HG03342 (cell line): Measurements from ENCODE around the gene ENTPD8.

Experiments
- ATAC-seq: cut with Tn5 transposase; IDR thresholded peaks from one replicate; pipeline ENCODE4 v1.9.1; 2021; ENCODE audit warnings: mild to moderate bottlenecking, moderate library complexity; ENCODE audit not compliant: unreplicated experiment

The ENTPD8 gene

DNA sequence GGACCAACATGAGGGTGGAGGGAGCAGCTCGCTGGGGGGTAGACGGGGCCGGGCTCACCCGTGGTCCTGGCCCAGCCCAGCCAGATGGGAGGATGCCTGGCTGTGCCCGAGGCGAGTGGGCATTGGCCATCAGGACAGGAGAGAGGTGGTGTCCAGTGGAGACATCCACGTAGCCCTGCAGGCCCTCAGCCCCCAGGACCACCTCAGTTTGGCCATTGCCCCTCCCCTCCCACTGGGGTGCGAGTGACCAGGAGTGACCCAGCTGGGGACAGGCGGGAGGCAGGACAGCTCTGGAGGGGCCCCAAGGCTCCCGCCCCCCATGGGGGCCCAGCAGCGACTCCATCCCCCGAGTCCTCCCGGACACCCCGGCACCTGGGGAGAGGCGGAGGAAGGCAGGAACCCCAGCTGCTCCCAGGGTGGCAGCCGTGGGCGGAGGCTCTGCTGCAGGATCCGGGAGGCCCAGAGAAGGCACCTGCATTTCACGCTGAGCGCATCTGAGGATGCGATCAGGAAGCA lies 9.7 kb downstream of the ENTPD8 start:
- no peak for ATAC-seq

DNA sequence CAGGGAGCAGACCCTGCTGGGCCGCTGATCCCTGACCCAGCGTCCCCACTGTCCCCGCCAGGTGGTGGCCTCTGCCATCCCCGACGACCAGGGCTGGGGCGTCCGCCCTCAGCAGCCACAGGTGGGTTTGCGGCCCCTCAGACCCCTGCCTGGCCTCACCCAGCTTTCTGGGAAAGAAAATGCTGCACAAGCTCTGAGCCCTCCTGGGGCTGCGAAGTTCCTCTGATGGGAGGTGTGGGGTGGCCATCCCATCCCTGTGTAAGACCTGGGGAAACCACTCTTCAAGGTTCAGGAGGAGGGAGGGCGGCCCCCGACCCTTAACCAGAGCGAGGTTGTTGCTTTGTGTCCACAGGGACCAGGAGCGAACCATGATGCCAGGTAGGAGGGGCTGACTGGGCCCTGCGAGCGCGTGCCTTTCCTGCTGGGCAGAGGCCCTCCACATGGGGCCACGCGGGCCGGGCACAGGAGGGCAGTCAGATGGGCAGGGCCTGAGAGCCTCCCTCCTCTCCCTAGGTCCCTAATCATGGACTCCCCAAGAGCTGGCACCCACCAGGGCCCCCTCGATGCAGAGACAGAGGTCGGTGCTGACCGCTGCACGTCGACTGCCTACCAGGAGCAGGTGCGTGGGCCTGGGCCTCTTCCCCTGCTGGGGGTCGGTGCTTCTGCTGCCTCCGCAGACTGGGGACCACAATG lies 10.3 kb downstream of the ENTPD8 start:
- no peak for ATAC-seq

DNA sequence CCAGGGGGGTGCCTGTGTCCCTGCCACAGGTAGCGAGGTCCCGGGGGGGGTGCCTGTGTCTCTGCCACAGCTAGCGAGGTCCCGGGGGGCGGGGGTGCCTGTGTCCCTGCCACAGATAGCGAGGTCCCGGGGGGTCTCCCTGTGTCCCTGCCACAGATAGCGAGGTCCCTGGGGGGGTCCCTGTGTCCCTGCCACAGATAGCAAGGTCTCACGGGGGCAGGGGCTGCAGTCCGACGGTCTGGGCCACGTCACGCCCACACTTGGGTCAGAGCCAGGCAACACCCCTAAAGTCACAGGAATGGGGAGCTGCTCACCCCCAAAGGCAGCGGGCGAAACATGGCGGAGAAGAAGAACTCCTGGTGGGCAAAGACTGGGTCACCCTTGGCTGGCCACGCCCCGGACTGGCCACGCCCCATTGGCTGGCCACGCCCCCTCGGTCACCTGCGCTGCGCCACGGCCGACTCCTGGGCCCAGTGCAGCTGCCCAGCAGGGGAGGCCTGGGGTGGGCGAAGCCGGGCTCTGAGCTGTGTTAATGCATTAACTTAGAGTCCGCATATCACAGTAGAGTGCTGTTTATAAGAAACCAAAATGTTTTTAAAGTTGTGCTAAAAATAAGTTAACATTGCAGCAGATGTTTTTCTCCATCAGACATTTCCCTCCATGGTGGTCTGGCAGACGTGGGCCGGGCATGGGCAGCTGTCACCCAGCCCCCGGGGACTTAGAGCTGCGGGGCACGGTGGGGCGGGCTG lies 11.0 kb downstream of the ENTPD8 start:
- no peak for ATAC-seq

DNA sequence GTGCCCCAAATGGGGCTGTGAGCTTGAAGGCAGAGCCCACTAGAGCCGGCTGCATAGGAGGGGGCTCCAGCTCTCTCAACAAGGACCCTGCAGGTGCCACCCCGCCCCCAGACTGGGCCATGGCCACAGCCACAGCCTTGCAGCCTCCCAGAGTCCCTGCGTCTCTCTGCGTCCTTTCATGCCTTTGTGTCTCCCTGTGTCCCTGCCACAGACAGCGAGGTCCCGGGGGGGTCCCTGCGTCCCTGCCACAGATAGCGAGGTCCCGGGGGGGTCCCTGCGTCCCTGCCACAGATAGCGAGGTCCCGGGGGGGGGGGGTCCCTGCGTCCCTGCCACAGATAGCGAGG lies 11.6 kb downstream of the ENTPD8 start:
- no peak for ATAC-seq

DNA sequence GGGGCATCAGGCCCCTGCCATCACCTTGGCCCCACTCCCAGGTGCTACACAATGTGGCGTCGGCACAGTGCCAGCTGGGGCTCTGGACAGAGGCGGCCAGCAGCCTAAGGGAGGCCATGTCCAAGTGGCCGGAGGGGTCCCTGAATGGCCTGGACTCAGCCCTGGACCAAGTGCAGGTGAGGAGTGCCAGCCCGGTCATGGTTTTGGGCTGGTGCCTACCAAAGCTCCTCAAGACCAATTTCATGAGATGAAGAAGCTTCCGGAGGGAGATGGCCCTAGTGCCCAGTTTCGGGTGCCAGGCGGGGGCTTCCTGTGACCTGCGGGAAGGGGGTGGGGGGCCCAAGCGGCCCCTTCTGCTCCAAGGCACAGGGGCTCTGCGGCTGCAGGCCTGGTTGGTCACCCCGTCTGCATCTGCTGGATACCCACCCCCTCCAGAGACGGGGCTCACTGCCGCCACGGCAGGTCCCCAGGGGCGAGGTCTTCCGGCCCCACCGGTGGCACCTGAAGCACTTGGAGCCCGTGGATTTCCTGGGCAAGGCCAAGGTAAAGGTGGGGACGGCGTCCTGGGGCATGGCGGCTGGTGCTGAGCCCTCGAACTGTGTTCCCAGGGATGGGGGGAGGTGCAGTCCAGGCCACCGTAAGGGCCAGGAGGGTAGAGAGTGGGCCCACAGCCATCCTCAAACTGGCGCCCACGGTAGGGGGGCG lies 12.2 kb downstream of the ENTPD8 start:
- no peak for ATAC-seq

DNA sequence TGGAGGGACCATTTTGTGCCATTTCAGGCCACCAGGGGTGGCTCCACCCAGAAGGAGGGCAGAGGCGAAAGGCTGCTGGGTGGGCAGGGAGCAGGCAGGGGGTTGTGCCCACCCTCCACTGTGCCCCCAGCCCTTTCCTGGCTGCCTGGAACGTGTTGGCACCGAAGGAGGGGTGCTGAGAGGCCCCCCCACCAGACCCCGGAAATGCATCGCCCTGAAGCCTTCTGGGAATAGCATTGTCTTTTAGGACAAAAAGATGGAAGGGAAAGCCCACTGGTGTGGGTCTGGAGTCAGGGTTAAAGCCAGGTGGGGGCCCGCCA lies 12.9 kb downstream of the ENTPD8 start:
- no peak for ATAC-seq

DNA sequence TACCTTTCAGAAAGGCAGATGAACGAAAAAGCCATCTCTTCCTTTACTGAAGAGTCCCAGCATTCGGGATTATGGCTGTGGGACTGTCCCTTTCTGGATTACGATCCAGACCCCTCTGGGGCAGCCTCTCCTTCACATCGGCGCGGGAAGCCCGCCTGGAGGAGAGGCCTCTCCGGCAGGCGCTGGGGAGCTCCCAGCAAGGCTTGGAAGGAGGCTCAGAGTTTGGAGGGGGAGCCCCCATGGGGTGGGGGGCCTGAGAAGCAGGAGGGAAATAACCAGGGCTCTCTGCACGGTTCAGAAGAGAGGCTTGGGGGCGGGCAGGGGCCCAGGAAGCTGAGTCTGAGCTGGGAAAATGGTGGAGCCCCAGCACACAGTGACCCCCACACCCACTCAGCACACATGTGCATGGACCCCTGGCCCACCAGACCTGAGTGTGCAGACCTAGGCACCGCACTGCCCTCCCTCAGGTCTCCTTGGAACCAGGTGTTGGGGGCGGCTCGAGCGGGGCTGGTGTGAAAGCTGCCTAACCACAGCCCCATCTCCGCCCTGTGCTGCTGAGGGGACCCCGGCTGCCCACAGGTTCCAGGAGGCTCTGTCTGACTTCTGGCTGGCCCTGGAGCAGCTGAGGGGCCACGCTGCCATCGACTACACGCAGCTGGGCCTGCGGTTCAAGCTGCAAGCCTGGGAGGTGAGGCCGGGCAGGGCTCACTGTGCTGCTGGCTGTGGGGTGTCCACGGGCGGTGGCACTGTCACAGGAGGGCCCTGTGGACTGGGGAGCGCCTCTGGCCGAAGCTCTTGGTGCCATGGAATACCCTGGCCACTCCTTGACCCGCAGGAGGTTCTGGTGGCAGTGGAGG lies 13.5 kb downstream of the ENTPD8 start:
- ATAC-seq, result no peak

DNA sequence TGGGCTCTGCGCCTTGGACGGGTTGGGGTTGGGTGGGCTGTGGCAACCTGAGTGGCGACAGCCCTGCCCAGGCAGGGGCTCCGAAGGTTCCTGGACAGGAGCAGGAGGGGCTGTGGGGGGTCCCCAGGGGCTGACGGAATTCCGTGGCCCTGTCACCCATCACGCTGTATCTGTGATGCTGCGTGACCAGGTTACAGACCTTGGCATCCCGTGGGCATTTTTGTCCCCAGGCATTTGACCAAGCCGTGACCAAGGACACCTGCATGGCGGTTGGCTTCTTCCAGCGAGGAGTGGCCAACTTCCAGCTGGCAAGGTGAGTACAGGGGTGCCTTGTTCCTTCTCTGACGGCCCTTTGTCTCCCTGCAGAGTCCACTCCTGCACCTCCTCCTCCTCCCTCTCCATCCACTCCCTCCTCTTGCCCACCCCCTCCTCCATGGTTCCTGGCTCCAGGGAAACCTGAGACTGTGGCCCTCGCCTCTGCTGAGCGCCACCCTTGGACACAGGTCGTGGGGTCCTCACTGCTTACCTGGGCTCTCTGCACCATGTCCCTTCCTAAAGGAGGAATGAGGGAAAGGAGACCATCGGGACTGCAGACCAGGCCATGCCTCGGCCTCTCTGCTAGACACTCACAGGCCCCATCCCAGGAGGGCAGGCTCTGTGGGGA lies 15.0 kb downstream of the ENTPD8 start:
- no peak for ATAC-seq

DNA sequence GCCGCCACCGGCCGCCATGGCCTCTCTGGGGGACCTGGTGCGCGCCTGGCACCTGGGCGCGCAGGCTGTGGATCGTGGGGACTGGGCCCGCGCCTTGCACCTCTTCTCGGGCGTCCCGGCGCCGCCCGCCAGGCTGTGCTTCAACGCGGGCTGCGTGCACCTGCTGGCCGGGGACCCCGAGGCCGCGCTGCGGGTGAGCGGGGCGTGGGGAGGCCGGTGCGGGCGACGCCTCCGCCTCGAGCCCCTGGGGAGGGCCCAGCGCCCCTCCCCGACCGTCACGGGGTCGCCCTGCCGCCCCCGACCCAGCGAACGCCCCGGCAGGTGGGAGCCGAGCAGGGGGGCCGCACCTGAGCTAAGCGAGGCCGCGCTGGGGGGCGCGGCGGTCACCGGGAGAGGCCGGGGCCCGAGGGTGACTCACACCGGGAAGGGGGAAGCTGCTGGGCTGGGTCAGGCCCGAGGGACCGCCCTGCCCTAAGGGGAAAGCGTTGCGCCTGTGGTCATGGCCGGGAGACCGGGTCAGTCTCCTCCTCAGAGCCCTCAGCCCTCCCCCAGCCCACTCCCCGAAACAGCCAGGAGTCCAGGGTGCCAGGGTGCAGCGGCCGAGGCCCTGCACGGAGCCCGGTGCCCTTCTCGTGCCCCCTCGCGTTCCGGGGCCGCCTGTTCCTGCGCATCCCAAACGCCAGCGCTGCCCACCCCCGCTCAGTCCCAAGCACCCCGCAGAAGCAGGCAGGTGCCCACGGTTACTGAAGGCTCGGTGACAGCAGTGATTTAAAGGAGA lies 17.5 kb downstream of the ENTPD8 start:
- ATAC-seq, result peak; percentile 9

DNA sequence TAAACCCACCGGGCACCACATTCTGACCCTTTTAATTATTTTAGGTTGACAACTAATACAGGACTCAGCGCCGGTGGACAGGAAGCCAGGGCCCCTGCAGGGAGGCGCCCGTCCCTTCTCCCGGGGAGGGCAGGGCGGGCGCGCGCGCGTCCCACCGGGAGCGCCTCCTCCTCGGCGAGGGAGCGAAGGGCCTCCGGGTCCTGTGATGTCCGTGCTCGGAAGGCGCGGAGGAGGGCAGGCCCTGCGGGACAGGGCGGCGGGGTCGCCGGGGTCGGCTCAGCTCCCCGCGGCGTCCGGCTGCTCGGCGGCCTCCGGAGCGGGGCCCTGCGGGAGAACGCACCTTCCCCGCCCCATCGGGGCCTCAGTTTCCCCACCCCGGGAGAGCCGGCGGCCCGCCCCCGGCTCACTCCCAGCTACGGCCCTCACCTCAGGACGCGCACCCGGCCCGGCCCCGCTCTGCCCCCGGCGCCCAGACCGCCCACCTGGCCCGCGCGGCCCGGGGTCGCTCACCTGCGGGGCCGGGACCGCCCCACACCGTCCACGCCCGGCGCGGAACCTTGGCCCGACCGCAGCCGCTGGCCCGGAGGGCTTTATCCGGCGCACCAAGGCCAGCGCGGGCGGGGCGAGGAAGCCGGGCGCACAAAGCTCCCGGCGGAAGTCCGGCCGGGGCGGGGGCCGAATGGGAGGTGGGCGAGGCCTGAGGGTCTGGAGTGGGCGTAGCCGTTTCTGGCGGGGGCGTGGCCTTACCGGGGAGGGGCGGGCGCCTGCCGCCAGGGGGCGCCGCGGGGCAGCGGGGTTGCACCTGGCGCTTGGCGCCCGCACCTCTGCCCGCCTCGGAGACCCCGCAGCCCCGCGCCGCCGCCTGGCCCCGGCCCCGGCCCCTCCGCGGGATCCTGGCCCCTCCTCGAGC lies 18.3 kb downstream of the ENTPD8 start, which contains the start of the genes EXD3 and NOXA1:
EXD3 (minus strand) TSS at position 559 of the 910 bp plus-strand sequence. CDS start 27,805 bp downstream, outside the sequence.
NOXA1 (plus strand) TSS at position 790 of the 910 bp plus-strand sequence. CDS start 137 bp downstream, outside the sequence.
- peak; percentile 76 for ATAC-seq

DNA sequence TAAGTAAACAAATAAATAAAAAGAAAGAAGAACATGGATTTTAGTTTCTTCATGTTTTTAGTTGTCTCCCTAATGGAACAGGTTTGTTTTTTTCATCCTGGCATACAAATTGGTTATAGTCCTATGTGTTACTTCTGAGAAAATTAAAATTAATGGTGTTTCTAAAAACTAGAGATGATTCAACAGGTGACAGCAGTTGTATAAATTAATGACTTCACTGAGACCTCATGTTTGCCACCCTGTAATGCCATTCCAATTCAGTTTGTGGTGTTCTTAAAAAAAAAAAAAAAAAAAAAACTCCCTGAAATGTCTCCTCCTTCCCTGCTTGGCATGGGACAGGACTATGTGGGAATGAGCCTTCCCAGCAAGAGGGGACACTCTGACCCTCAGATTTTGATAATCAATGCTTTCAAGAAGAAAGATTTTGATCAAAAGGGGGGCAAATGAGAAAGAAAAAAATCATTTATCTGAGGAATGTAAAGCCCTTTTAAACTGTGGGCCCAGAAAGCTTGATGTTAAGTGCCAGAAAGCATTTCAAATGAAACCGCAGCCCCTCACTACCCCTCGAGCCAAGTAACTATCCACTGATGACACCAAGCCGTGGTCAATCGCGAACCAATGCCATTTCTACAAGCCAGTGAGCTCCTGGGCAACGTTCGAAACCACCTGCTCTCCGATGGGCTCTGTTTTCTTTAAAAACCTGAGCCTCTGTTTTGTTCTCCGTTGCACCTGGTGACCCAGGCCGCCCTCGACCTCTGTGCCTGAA lies 19.1 kb downstream of the ENTPD8 start:
- ATAC-seq, result no peak

DNA sequence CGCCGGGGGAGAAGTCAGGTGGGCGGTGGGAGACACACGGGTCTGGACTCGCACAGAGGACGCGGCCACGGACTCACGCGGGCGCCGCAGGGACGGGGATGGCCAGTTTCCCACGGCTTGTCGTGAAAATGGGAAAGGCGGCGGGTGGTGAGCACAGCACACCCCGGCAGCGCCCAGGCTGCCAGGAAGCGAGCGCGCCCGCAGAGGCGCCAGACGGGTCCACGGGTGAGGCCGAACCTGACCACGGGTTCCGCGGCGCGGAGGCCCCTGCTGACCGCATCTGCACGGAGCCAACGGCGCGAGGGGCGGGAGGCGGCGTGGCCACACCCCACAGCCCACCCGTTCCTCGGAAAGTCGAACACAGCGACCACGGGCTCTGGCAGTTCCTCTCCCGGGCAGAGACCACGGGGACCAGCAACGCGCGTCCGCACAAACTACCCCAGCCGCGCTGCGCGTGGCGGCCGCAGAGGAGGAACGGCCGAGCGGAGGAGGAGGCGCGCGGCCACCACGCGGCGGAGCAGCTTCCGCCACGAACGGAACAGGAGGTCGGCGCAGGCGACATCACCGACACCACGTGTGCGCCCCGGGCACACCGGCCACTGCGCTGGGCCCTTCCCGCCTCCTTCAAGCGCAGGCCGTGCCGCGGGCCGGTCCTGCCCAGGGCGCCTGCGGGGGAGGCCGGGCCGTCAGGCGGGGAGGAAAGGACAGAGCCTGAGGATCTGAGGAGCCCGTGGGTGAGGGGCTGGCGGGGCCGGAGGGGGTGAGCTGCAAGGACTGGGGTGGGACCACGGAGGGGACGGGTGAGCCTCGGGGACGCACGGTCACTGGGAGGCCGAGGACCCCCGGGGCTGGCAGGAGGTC lies 23.8 kb downstream of the ENTPD8 start:
- no peak for ATAC-seq

DNA sequence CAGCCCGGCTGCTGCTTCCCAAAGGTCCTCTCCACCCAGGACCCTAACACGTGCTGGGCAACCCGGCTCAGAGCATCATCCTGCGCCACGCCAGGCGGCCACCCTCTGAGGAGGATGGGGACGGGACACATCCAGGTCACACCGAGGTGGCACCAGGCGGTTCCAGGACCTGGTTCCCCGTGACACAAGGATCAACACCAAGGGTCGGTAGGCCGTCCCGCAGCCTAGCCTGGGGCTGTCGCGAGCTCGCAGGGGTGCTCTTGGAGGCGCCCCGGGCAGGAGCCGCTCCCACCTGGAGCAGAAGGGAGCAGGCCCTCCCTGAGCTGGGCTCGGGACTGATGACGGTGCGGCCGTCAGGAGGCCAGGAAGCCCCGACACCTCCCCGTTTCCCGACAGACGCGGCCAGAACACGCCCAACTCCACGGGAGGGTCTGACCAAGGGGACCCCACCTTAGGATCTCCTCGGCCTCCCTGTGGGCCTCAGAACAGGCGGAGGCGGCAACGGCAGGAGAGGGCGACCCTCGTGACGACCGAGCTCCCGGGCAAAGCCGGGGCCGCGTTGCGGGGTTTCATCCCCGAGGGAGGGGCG lies 24.5 kb downstream of the ENTPD8 start:
- ATAC-seq, result no peak

DNA sequence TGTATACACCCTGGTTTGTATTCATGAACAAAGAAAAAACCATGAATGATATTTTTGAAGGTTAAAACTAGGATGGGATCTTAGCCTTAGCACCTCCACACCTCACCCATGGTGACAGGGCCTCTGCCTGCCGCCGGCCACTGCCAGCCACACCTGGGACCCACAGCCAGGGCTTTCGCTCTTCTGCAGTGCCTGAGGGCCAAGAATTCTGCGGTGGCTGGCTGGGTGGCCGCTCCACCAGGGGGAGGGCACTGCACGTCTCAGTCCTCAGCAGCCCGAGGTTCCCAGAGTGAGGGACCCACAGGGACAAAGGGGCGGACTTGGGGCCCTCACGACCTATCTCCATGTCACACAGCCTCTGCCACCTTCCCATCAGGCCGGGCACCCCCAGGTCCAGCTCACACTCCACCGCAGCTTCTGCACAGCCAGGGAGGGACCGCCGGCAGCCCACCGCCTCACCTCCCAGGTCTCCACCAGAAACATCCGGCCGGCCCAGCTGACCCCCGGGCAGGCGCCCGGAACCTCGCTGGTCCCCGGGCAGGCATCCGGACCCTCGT lies 25.1 kb downstream of the ENTPD8 start:
- no peak for ATAC-seq

DNA sequence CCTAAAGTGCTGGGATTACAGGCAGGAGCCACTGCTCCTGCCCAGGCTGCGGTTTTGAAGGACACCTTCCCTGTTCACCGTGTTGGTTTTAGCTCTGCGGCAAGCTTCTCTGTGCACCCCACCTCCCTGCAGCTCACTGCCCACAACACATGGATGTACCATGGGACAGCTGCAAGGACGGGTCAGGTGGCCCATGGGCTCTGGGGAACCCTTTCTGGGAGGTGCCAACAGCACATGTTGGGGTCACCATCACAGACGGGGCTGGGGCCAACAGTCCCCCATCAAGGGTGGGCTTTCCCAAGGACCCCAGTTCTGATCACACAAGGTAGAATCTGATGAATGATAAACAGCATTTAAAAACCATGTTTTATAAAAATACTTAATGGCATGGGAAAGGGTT lies 25.7 kb downstream of the ENTPD8 start:
- no peak for ATAC-seq

DNA sequence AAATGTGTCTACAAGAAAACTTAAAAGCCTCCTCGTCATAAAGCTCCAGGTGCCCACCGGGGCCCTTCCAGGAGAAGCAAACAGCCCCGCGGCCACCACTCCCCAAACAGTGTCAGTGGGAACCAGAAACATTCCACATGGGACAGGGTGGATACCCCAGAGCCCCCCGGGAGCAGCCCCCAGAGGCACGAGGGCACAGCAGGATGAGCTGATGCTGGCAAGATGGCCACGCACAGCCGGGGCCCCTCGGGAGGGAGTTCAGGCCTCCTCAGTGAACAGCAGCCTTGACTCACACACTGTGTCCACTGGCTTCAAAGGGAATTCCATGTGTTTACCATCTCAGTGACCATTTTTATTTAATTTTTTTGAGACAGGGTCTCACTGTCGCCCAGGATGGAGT lies 28.7 kb downstream of the ENTPD8 start:
- ATAC-seq, result no peak
